ENCODE data around the gene SARNP. TPM values are rescaled to one million over a fixed set of nuclear protein-coding genes. Genes with fewer than 3 reads are reported as not detected.

The SARNP gene
- polyA plus RNA-seq, 1 of the 3 experiments (the other 2 are of a cell fraction), result 65.8 TPM

- Histone ChIP-seq H3F3A (replicated peaks; ENCODE audit: insufficient read depth) (peaks cover 35% of the 10 kb centered on the region), H3K4me3 (ENCODE audit: low read depth in 2 of 2, low read length in 1 of 2) (peak overlapping the region; percentile 74 to 97), H3K9ac (peak overlapping the region; percentile 83), H3K27me3 (ENCODE audit: insufficient read depth) (no peaks in the 10 kb centered on the region), H3K4me1 (ENCODE audit: control insufficient read depth in 1 of 2, insufficient read depth in 2 of 2, low read depth in 1 of 2, low read length in 1 of 2) (peaks cover 0 to 26% of the 10 kb centered on the region in 2 experiments; a peak in 1 of 4 replicates), H3K4me2 (peak overlapping the region; percentile 97), H2AFZ (ENCODE audit: low read depth) (no peak overlapping the region), H4K20me1 (ENCODE audit: insufficient read depth) (peaks cover 45% of the 10 kb centered on the region), H3K9me3 (no peaks in the 10 kb centered on the region), H3K36me3 (replicated peaks in 1 of 2; ENCODE audit: control insufficient read depth in 1 of 2, insufficient read depth in 2 of 2, low read length in 1 of 2) (peaks cover 31 to 34% of the 10 kb centered on the region in 2 experiments), H3K79me2 (ENCODE audit: insufficient read depth) (peaks cover 47% of the 10 kb centered on the region), H3K9me2 (no peaks in the 10 kb centered on the region), H3K27ac (ENCODE audit: low read depth in 2 of 2, low read length in 1 of 2) (peak overlapping the region; percentile 97 to 100)
- WGBS (ENCODE audit: low lambda C conversion rate), result under 1% methylated on average over 25 of the region's 61 CpGs
- peak; percentile 82 for DNase-seq
- CTCF ChIA-PET, result interaction anchor here (1.0 to 4.6 kb wide), 6 partner anchors 9 to 71 kb away, joined by 3 to 47 read pairs (median 5); partner anchors contain the start of gene RDH5
- POLR2A ChIA-PET, result interaction anchor here (0.6 to 2.5 kb wide), 9 partner anchors 9 to 119 kb away, joined by 3 to 14 read pairs (median 5); partner anchors contain the start of genes BLOC1S1, ORMDL2 and SARNP
- TF ChIP-seq JUND (IDR thresholded peaks at IDR 0.05), result no peak
- no peak for TF ChIP-seq USF1 (IDR thresholded peaks at IDR 0.05; ENCODE audit: borderline replicate concordance, low read depth)
- TF ChIP-seq YY1 (IDR thresholded peaks at IDR 0.05; ENCODE audit: low read depth), result peak; percentile 55; the same call in 1 of the 2 replicates
- TF ChIP-seq EZH2phosphoT487 (IDR thresholded peaks at IDR 0.05; ENCODE audit: borderline replicate concordance, low read depth), result no peak
- no peak; the same call in 1 of the 2 replicates for TF ChIP-seq MXI1 (IDR thresholded peaks at IDR 0.05; ENCODE audit: low read depth, low read length)
- no peak for TF ChIP-seq CHD2 (IDR thresholded peaks at IDR 0.05; ENCODE audit: low read length, partially characterized antibody)
- no peak for TF ChIP-seq TEAD4 (IDR thresholded peaks at IDR 0.05; ENCODE audit: borderline replicate concordance, insufficient read depth)
- peak in 1 of 2 experiments; percentile 18; a peak in 1 of 4 replicates for TF ChIP-seq EP300 (IDR thresholded peaks at IDR 0.05; ENCODE audit: borderline replicate concordance in 1 of 2, low read depth in 1 of 2, low read length in 1 of 2)
- no peak for TF ChIP-seq NFIC (IDR thresholded peaks at IDR 0.05; ENCODE audit: borderline replicate concordance)
- no peak for TF ChIP-seq MEF2A (IDR thresholded peaks at IDR 0.05; ENCODE audit: borderline replicate concordance, low read depth)
- TF ChIP-seq REST (IDR thresholded peaks at IDR 0.05; ENCODE audit: low read depth, low read length), result no peak
- TF ChIP-seq IRF3 (IDR thresholded peaks at IDR 0.05; ENCODE audit: low read depth, low read length), result no peak
- no peak for TF ChIP-seq MAX (IDR thresholded peaks at IDR 0.05; ENCODE audit: low read depth)
- TF ChIP-seq POLR2AphosphoS5 (IDR thresholded peaks at IDR 0.05; ENCODE audit: low read depth, low read length), result no peak; the same call in 1 of the 2 replicates
- TF ChIP-seq PBX3 (IDR thresholded peaks at IDR 0.05), result no peak; the same call in 1 of the 2 replicates
- no peak for TF ChIP-seq CTCF (IDR thresholded peaks at IDR 0.05)
- TF ChIP-seq TCF12 (IDR thresholded peaks at IDR 0.05), result no peak; the same call in 1 of the 2 replicates
- no peak for TF ChIP-seq SMC3 (IDR thresholded peaks at IDR 0.05; ENCODE audit: low read depth, low read length)
- no peak for TF ChIP-seq FOXM1 (IDR thresholded peaks at IDR 0.05; ENCODE audit: low read depth)
- peak; percentile 62 for TF ChIP-seq ELF1 (IDR thresholded peaks at IDR 0.05)
- TF ChIP-seq SIN3A (IDR thresholded peaks at IDR 0.05; ENCODE audit: borderline replicate concordance, low read depth, low read length), result peak; percentile 84; the same call in 1 of the 2 replicates
- TF ChIP-seq RAD21 (IDR thresholded peaks at IDR 0.05; ENCODE audit: low read length), result no peak
- no peak for TF ChIP-seq RXRA (IDR thresholded peaks at IDR 0.05; ENCODE audit: borderline replicate concordance, low read depth)
- TF ChIP-seq GABPA (IDR thresholded peaks at IDR 0.05; ENCODE audit: low read depth), result 0 out of 2 replicates have a peak, but pooled peaks have one; percentile 19
- TF ChIP-seq GATA2 (CRISPR knock-in tag; IDR thresholded peaks at IDR 0.05), result no peak
Measured at GRCh38 chr12:55728186-55728938, 89.2 kb downstream of the SARNP start.

All from SK-N-SH (cell line).